AG08396 (cell line): Measurements from ENCODE around the gene RASSF6.
A peak's percentile ranks its signal among the peaks of the same experiment; 100 is the strongest.
"Not testable (repeated sequence)": the region's sequence is repeated elsewhere in the genome, so short reads cannot be mapped to it uniquely, and the experiment has no call there.

ENCODE experiments used
- DNase-seq: peaks from one replicate; pipeline ENCODE4 v3.0.0; 2012; ENCODE audit warnings: low spot score, mixed read lengths

Gene RASSF6

GRCh38 chr4:73620115-73620792 is at the start of gene RASSF6:
Gene RASSF6, minus strand, starts transcription at chr4:73620436. Its CDS starts 8,641 bp downstream, at chr4:73611795.
- no peak for DNase-seq

- DNase-seq, result no peak
Measured at GRCh38 chr4:73669410-73670183, 49.4 kb upstream of the RASSF6 start.

- DNase-seq, result no peak
Measured at GRCh38 chr4:73668782-73669201, 48.6 kb upstream of the RASSF6 start.

GRCh38 chr4:73665924-73666323 is 45.7 kb upstream of the RASSF6 start:
- not testable (repeated sequence) for DNase-seq

- DNase-seq, result no peak
Measured at GRCh38 chr4:73664470-73664869, 44.2 kb upstream of the RASSF6 start.

- no peak for DNase-seq
Measured at GRCh38 chr4:73663576-73663975, 43.3 kb upstream of the RASSF6 start.

GRCh38 chr4:73662709-73663546 is 42.7 kb upstream of the RASSF6 start:
- DNase-seq, result peak; percentile 23

- peak; percentile 81 for DNase-seq
Measured at GRCh38 chr4:73661646-73662119, 41.4 kb upstream of the RASSF6 start.

- DNase-seq, result no peak
Measured at GRCh38 chr4:73660808-73661207, 40.6 kb upstream of the RASSF6 start.

GRCh38 chr4:73653695-73654106 is 33.5 kb upstream of the RASSF6 start:
- peak; percentile 59 for DNase-seq

- no peak for DNase-seq
Measured at GRCh38 chr4:73650250-73650649, 30.0 kb upstream of the RASSF6 start.

- no peak for DNase-seq
Measured at GRCh38 chr4:73648478-73648877, 28.2 kb upstream of the RASSF6 start.

- DNase-seq, result no peak
Measured at GRCh38 chr4:73646117-73646516, 25.9 kb upstream of the RASSF6 start.

- no peak for DNase-seq
Measured at GRCh38 chr4:73631565-73632226, 11.5 kb upstream of the RASSF6 start.

GRCh38 chr4:73628834-73629233 is 8.6 kb upstream of the RASSF6 start:
- not testable (repeated sequence) for DNase-seq

- DNase-seq, result no peak
Measured at GRCh38 chr4:73621357-73621756, 1.1 kb upstream of the RASSF6 start.

GRCh38 chr4:73619346-73619745 is 890 bp downstream of the RASSF6 start:
- DNase-seq, result no peak

- no peak for DNase-seq
Measured at GRCh38 chr4:73617256-73617655, 3.0 kb downstream of the RASSF6 start.

GRCh38 chr4:73615613-73616012 is 4.6 kb downstream of the RASSF6 start:
- no peak for DNase-seq

GRCh38 chr4:73614311-73614867 is 5.8 kb downstream of the RASSF6 start:
- DNase-seq, result no peak

GRCh38 chr4:73613130-73613529 is 7.1 kb downstream of the RASSF6 start:
- DNase-seq, result no peak

- DNase-seq, result no peak
Measured at GRCh38 chr4:73612032-73612431, 8.2 kb downstream of the RASSF6 start.
